ENCODE measurements around the gene ERBB4.
A peak's percentile ranks its signal among the peaks of the same experiment; 100 is the strongest.
"Not testable (repeated sequence)": the region's sequence is repeated elsewhere in the genome, so short reads cannot be mapped to it uniquely, and the experiment has no call there.

ERBB4 gene

DNA sequence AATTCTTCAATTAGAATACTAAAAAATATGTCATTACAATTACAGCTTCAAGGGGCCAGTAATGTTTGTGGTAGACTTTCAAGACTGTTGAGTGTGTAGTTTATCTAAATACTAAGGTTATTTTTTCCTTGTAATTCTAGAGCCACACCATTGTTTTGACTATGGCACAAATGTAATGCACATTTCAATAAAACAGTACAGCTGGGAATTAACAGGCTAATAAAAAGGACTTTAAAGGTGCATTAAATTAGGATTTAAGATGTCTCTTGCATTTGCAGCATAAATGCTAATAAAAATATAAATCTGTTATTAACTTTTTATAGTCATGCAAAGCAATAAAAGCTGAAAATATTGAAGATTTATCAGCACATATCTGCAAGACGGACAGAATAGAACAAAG is 344.8 kb downstream of the ERBB4 start:
- TF ChIP-seq, protein P1, sequence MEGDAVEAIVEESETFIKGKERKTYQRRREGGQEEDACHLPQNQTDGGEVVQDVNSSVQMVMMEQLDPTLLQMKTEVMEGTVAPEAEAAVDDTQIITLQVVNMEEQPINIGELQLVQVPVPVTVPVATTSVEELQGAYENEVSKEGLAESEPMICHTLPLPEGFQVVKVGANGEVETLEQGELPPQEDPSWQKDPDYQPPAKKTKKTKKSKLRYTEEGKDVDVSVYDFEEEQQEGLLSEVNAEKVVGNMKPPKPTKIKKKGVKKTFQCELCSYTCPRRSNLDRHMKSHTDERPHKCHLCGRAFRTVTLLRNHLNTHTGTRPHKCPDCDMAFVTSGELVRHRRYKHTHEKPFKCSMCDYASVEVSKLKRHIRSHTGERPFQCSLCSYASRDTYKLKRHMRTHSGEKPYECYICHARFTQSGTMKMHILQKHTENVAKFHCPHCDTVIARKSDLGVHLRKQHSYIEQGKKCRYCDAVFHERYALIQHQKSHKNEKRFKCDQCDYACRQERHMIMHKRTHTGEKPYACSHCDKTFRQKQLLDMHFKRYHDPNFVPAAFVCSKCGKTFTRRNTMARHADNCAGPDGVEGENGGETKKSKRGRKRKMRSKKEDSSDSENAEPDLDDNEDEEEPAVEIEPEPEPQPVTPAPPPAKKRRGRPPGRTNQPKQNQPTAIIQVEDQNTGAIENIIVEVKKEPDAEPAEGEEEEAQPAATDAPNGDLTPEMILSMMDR (IDR thresholded peaks at IDR 0.05; ENCODE audit: low read depth, low read length), result no peak
- DNase-seq (ENCODE audit: extremely low read depth, low read depth), result no peak

DNA sequence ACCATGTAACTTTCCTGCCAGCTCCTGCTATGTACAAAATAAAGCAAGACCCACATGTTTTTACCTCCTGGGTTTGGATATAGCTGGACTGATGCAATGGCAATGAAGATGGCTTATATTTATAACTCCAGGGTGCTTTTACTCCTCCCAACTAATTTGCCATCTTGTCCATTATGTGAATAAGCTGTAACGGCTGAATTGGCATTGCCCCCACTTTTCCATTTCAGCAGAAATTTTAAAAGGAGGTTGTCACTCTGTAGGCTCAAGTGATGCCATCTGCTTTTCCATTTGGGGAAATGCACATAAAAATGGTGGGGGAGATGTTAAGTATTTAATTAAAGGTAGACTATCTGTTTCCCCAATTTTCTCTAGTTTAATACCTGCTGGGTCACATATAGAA is 345.5 kb downstream of the ERBB4 start:
- TF ChIP-seq, protein P1 (IDR thresholded peaks at IDR 0.05; ENCODE audit: low read depth, low read length), result no peak
- no peak for DNase-seq (ENCODE audit: extremely low read depth, low read depth)

DNA sequence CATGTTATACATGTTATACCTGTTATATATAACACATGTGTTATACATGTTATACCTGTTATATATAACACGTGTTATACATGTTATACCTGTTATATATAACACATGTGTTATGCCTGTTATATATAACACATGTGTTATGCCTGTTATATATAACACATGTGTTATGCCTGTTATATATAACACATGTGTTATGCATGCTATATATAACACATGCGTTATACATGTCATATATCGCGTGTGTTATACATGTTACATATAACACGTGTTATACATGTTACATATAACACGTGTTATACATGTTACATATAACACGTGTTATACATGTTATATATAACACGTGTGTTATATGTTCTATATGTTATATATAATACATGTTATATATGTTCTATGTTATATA is 347.2 kb downstream of the ERBB4 start:
- DNase-seq (ENCODE audit: extremely low read depth, low read depth), result not testable (repeated sequence)

DNA sequence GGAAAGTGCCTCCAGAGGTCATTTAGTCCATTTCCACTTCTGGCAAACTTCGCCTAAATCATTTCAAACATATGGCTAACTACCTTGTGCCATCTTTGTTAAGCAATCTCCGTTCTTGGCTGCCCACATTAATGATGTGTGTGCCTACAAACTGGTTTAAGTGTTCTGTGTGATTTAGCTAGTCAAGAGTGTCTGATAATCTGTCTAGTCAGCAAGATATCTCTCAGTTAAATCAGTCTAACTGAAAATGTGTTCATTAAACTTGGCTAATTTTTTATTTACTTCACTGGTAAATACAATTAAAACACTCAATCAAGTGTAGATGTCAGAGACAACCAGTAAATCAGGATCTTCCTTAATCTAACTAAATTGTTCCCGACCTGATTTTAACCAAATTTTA is 352.4 kb downstream of the ERBB4 start:
- no peak for DNase-seq (ENCODE audit: extremely low read depth, low read depth)
- TF ChIP-seq, protein P1 (IDR thresholded peaks at IDR 0.05; ENCODE audit: low read depth, low read length), result no peak

DNA sequence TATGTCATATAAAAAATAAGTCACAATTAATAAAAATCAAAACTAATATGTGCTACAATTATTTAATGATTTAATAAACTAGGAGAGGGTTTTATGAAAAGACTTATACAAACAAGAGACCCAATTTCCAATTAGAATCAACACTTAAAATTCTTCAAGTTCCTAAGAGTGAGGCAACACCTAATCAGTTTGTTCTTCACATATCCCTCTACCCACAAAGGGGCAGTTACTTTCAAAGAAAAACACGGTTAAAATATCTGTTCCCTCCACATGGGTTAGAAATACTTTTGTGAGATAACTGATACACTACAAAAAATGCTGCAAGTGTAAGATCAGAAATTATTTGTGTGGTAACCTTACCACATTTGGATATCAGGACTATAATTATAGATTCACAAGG is 357.0 kb downstream of the ERBB4 start:
- TF ChIP-seq, protein P1 (IDR thresholded peaks at IDR 0.05; ENCODE audit: low read depth, low read length), result no peak
- no peak for DNase-seq (ENCODE audit: extremely low read depth, low read depth)

DNA sequence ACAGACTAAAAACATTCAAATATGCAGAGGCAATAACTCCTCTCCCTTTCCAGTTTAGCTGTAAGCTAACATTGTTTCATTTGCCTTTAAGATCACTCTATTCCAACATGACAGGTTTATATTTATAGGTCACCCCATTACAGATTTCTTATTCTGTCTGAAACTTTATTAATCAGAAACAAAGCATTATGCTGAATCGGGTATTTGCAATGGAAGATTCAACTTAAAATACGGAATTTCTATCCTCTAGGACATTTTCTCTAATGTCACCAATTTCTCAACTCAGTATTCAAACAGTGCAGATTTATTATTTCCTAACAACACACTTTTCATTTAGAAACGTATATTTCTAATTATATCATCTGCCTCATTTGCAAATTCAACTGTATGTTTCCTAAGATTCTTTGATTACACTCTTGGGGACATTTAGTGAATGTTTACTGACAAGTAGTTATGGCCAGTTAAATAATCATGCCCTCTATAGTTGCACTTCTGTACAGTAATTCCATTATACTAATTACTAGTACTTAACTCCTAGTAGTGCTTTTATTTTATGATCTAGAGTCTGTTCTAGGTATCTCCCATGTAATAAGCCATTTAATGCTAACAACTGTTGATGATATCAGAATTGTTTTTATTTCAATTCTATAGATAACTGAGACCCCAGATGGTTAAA is 358.1 kb downstream of the ERBB4 start:
- DNase-seq (ENCODE audit: extremely low read depth, low read depth), result no peak
- TF ChIP-seq, protein P1 (IDR thresholded peaks at IDR 0.05; ENCODE audit: low read depth, low read length), result no peak

DNA sequence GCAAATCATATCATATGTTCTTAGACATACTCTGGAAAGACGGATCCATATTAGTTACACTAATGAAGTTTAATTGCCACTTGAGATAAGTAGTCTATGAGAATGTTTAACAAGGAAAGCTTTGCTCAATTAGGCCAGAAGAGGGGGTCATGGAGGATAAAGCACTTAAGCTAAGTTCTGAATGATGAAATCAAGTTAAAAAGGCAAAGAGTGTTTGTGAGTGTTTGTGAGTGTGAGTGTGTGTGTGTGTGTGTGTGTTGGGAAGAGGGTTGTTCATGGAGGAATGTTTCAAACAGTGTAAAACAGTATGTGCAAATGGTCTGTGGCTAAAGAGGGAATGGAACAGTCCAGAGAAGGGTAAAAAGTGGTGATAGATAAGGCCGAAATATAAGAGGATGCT is 360.9 kb downstream of the ERBB4 start:
- DNase-seq (ENCODE audit: extremely low read depth, low read depth), result no peak
- TF ChIP-seq, protein P1 (IDR thresholded peaks at IDR 0.05; ENCODE audit: low read depth, low read length), result peak; percentile 12

DNA sequence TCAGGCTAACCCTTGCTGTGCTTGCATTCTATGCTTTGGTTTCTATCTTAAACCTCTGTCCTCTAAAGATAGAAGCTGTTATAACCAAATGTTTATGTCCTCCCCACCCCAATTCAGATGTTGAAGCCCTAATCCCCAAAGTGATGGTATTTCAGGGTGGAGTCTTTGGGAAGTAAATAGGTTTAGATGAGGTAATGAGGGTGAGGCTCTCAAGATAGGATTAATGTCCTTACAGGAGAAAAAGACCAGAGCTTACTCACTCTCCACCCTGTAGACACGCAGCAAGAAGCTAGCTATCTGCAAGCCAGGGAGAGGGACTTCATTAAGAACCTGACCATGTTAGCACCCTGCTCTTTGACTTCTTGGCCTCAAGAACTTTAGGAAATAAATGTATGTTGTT is 362.5 kb downstream of the ERBB4 start:
- TF ChIP-seq, protein P1 (IDR thresholded peaks at IDR 0.05; ENCODE audit: low read depth, low read length), result no peak
- DNase-seq (ENCODE audit: extremely low read depth, low read depth), result no peak

Data from AG09319 (cell line).